H9 (cell line): ENCODE results near the gene GEN1. TPM values are rescaled to one million over a fixed set of nuclear protein-coding genes. Genes with fewer than 3 reads are reported as not detected.

Source experiments
- DNase-seq: peaks from one replicate; pipeline ENCODE4 v3.0.0-alpha.2; 2017
- H2AFZ ChIP-seq: one replicate; pipeline ENCODE4 v1.6.1; 2013; ENCODE audit warnings: mild to moderate bottlenecking, low read length, control low read depth, moderate library complexity
- H2AK5ac ChIP-seq: 2 replicates; pipeline ENCODE4 v1.6.1; 2013; ENCODE audit warnings: low read length, control low read depth, mixed read lengths; ENCODE audit not compliant: insufficient read length
- H2BK120ac ChIP-seq: one replicate; pipeline ENCODE4 v1.6.1; 2013; ENCODE audit warnings: low read depth, mild to moderate bottlenecking, low read length, control low read depth, inconsistent platforms; ENCODE audit not compliant: poor library complexity, severe bottlenecking
- H2BK12ac ChIP-seq: 2 replicates; pipeline ENCODE4 v1.6.1; 2013; ENCODE audit warnings: low read length, control low read depth, mixed read lengths, low read depth; ENCODE audit not compliant: insufficient read length
- H2BK15ac ChIP-seq: 2 replicates; pipeline ENCODE4 v1.6.1; 2013; ENCODE audit warnings: low read depth, low read length, control low read depth
- H2BK20ac ChIP-seq: one replicate; pipeline ENCODE4 v1.6.1; 2013; ENCODE audit warnings: low read depth, mild to moderate bottlenecking, low read length, control low read depth, inconsistent platforms; ENCODE audit not compliant: poor library complexity, severe bottlenecking
- H2BK5ac ChIP-seq: 2 replicates; pipeline ENCODE4 v1.6.1; 2013; ENCODE audit warnings: low read length, control low read depth, mixed read lengths; ENCODE audit not compliant: insufficient read length
- H3K14ac ChIP-seq: 2 replicates; pipeline ENCODE4 v1.6.1; 2013; ENCODE audit warnings: low read length, control low read depth; ENCODE audit not compliant: insufficient read depth
- H3K18ac ChIP-seq: 2 replicates; pipeline ENCODE4 v1.6.1; 2013; ENCODE audit warnings: low read depth, mild to moderate bottlenecking, mixed read lengths, low read length, control low read depth; ENCODE audit not compliant: insufficient read length
- H3K23ac ChIP-seq: 2 replicates; pipeline ENCODE4 v1.6.1; 2013; ENCODE audit warnings: low read length, control low read depth, mixed read lengths, low read depth; ENCODE audit not compliant: insufficient read length
- H3K23me2 ChIP-seq: 2 replicates; pipeline ENCODE4 v1.6.1; 2013; ENCODE audit warnings: low read depth, mild to moderate bottlenecking, mixed read lengths, low read length, control low read depth; ENCODE audit not compliant: insufficient read length, poor library complexity, severe bottlenecking
- H3K27ac ChIP-seq: 2 replicates; pipeline ENCODE4 v1.5.1; 2013; ENCODE audit warnings: low read length, control low read depth, mixed read lengths, low read depth; ENCODE audit not compliant: insufficient read length
- H3K27me3 ChIP-seq: 2 replicates; pipeline ENCODE4 v1.6.1; 2013; ENCODE audit warnings: low read length, control low read depth, inconsistent platforms; ENCODE audit not compliant: insufficient read depth
- H3K4ac ChIP-seq: 2 replicates; pipeline ENCODE4 v1.6.1; 2013; ENCODE audit warnings: low read depth, mild to moderate bottlenecking, control low read depth, inconsistent platforms, low read length, moderate library complexity
- H3K4me1 ChIP-seq: 2 replicates; pipeline ENCODE4 v1.6.1; 2013; ENCODE audit warnings: low read length, control low read depth, inconsistent platforms; ENCODE audit not compliant: insufficient read depth
- H3K4me2 ChIP-seq: 2 replicates; pipeline ENCODE4 v1.6.1; 2013; ENCODE audit warnings: low read length, control low read depth, mixed read lengths; ENCODE audit not compliant: insufficient read length, insufficient read depth
- H3K56ac ChIP-seq: 2 replicates; pipeline ENCODE4 v1.6.1; 2013; ENCODE audit warnings: low read depth, mild to moderate bottlenecking, mixed read lengths, low read length, control low read depth; ENCODE audit not compliant: insufficient read length
- H3K79me1 ChIP-seq: 2 replicates; pipeline ENCODE4 v1.6.1; 2013; ENCODE audit warnings: low read depth, mild to moderate bottlenecking, moderate library complexity, low read length, control low read depth, inconsistent platforms; ENCODE audit not compliant: insufficient read depth, poor library complexity, severe bottlenecking
- H3K79me2 ChIP-seq: 2 replicates; pipeline ENCODE4 v1.6.1; 2013; ENCODE audit warnings: low read length, control low read depth, inconsistent platforms; ENCODE audit not compliant: insufficient read depth
- H3K9ac ChIP-seq: 2 replicates; pipeline ENCODE4 v1.6.1; 2013; ENCODE audit warnings: low read length, control low read depth, mixed read lengths; ENCODE audit not compliant: insufficient read length; ENCODE audit errors: extremely low read depth
- H3K9me3 ChIP-seq: one replicate; pipeline ENCODE4 v1.6.1; 2013; ENCODE audit warnings: low read depth, low read length, inconsistent platforms; ENCODE audit not compliant: control insufficient read depth
- H3T11ph ChIP-seq: one replicate; pipeline ENCODE4 v1.6.1; 2013; ENCODE audit warnings: mild to moderate bottlenecking, low read length, control low read depth, inconsistent platforms
- H4K20me1 ChIP-seq: one replicate; pipeline ENCODE4 v1.6.1; 2013; ENCODE audit not compliant: control insufficient read depth, insufficient read length, insufficient read depth
- H4K5ac ChIP-seq: 2 replicates; pipeline ENCODE4 v1.6.1; 2013; ENCODE audit warnings: low read depth, mild to moderate bottlenecking, mixed read lengths, low read length, control low read depth; ENCODE audit not compliant: insufficient read length
- H4K8ac ChIP-seq: replicated peaks from 2 replicates; pipeline ENCODE4 v1.6.1; 2013; ENCODE audit warnings: low read length, control low read depth, mixed read lengths, low read depth; ENCODE audit not compliant: insufficient read length
- H4K91ac ChIP-seq: 2 replicates; pipeline ENCODE4 v1.6.1; 2013; ENCODE audit warnings: low read depth, mild to moderate bottlenecking, moderate library complexity, mixed read lengths, low read length, control low read depth; ENCODE audit not compliant: insufficient read length
- H3K27ac Mint-ChIP-seq, 3 experiments: 2 replicates in 2 of 3; 3 replicates in 1 of 3; pipeline ENCODE4 v1.8.0; 2020 to 2021; ENCODE audit warnings: mixed read lengths in 3 of 3, mild to moderate bottlenecking in 1 of 3, moderate library complexity in 1 of 3
- H3K27me3 Mint-ChIP-seq: 2 replicates; pipeline ENCODE4 v1.8.0; 2021; ENCODE audit warnings: low read depth, mild to moderate bottlenecking, moderate library complexity, mixed read lengths
- H3K36me3 Mint-ChIP-seq, 3 experiments: 2 replicates in 2 of 3; 3 replicates in 1 of 3; pipeline ENCODE4 v1.8.0; 2020 to 2021; ENCODE audit warnings: low read depth in 3 of 3, mixed read lengths in 3 of 3; ENCODE audit not compliant: insufficient read depth in 1 of 3
- H3K4me1 Mint-ChIP-seq, 2 experiments: 2 replicates each; pipeline ENCODE4 v1.8.0; 2020; ENCODE audit warnings: mixed read lengths in 2 of 2
- H3K4me3 Mint-ChIP-seq, 2 experiments: 2 replicates in 1 of 2; 3 replicates in 1 of 2; pipeline ENCODE4 v1.8.0; 2020 to 2021; ENCODE audit warnings: mild to moderate bottlenecking in 2 of 2, mixed read lengths in 2 of 2, moderate library complexity in 1 of 2
- H3K9me3 Mint-ChIP-seq, 2 experiments: 2 replicates in 1 of 2; 3 replicates in 1 of 2; pipeline ENCODE4 v1.8.0; 2020; ENCODE audit warnings: mild to moderate bottlenecking in 2 of 2, mixed read lengths in 2 of 2, moderate library complexity in 1 of 2
- CTCF ChIP-seq: fragments of 200-600 bp; sonication (generic); conservative IDR thresholded peaks from 3 replicates; pipeline ENCODE4 v1.8.0; 2021; ENCODE audit warnings: antibody characterized with exemption, mild to moderate bottlenecking
- WGBS: extraction: QIAGEN DNeasy Blood & Tissue Kit; methylation state at CpG from one replicate; pipeline ENCODE4 v1.1.7; 2013; ENCODE audit warnings: missing lambda C conversion rate, low lambda C conversion rate, mixed read lengths; ENCODE audit not compliant: insufficient read length; ENCODE audit errors: extremely low coverage; 5-methylcytosine and 5-hydroxymethylcytosine counted together
- total RNA-seq: library from RNA; stranded (reverse); gene quantifications from 2 replicates; pipeline ENCODE4 v1.2.1, GENCODE V29; 2021

The GEN1 gene
- total RNA-seq, 1 experiment from 2014 or later: 28.1 TPM

DNA sequence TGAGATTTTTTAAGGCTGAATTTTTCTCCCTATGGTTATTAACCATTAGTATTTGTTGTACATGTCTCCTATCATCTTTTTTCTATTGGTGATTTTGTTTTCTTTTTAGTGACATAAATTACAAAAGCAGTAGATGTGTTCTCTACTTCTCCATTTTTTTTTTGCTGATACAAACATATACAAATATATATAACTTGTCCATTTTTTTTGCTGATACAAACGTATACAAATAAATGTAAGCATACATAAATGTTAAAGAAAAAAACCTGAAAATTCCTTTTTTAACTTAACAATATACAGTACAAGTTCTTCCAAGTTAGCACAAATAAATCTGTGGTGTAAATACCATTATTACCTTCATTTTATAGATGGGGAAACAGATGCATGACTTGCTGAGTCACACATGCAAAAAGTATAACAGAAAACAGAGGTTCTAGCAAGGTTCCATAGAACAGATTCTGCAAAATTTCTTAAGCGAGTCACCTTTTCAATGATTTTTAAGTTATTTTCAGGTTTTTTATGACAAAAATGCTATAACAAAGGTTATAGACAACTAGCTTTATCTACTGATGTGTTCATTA, 64.4 kb downstream of the GEN1 start:
- Histone ChIP-seq H2BK20ac (no peak overlapping the region), H2BK5ac (no peak overlapping the region), H3K27me3 (no peaks in the 10 kb centered on the region), H2BK120ac (no peak overlapping the region), H2BK12ac (no peak overlapping the region), H3K18ac (no peak overlapping the region), H3K56ac (no peak overlapping the region), H4K20me1 (no peaks in the 10 kb centered on the region), H3K4me1 (peaks cover 3% of the 10 kb centered on the region; the same call in 1 of the 2 replicates), H2AFZ (no peak overlapping the region), H3K27ac (no peak overlapping the region), H2BK15ac (no peak overlapping the region), H3T11ph (no peak overlapping the region), H3K14ac (no peak overlapping the region), H3K4ac (no peak overlapping the region), H3K9ac (no peak overlapping the region), H4K8ac (no peak overlapping the region), H2AK5ac (no peak overlapping the region), H3K79me2 (no peaks in the 10 kb centered on the region), H3K4me2 (no peak overlapping the region), H3K9me3 (no peaks in the 10 kb centered on the region), H4K5ac (no peak overlapping the region), H3K23me2 (no peaks in the 10 kb centered on the region), H3K79me1 (no peaks in the 10 kb centered on the region), H4K91ac (no peak overlapping the region), H3K23ac (no peak overlapping the region)
- no peak overlapping the region for H3K27ac Mint-ChIP-seq
- H3K36me3 Mint-ChIP-seq: no peaks in the 10 kb centered on the region
- WGBS: no CpG with 5 or more reads among the region's 2 CpGs
- H3K4me3 Mint-ChIP-seq: no peak overlapping the region
- TF ChIP-seq CTCF: no peak
- DNase-seq: no peak
- peaks cover 15% of the 10 kb centered on the region for H3K27me3 Mint-ChIP-seq
- H3K4me1 Mint-ChIP-seq: peaks cover 30 to 31% of the 10 kb centered on the region in 2 experiments
- H3K9me3 Mint-ChIP-seq: no peaks in the 10 kb centered on the region
